Activated CD4-positive, alpha-beta T cell treated with anti-CD3 and anti-CD28 coated beads, Interleukin-2, amount 10 ng/mL, durations not matched to agents 7 days and 5 days (primary cell): ENCODE results near the gene GPR35. TPM values are rescaled to one million over a fixed set of nuclear protein-coding genes. Genes with fewer than 3 reads are reported as not detected.

Source experiments
- CTCF ChIA-PET: fragments of 350-600 bp; sonication (Branson Sonifier 250); formaldehyde crosslinking; loops from one replicate; lab custom pipeline; 2021; ENCODE audit warnings: antibody characterized with exemption; lab: Charles Lee
- POLR2A ChIA-PET: fragments of 350-600 bp; sonication (Branson Sonifier 250); formaldehyde crosslinking; loops from one replicate; lab custom pipeline; 2021; ENCODE audit warnings: antibody characterized with exemption; lab: Charles Lee
- DNase-seq: peaks from one replicate; pipeline ENCODE4 v3.0.0-alpha.2; 2020
- H3K27ac Mint-ChIP-seq: one replicate; pipeline ENCODE4 v1.8.0; 2021; ENCODE audit warnings: mild to moderate bottlenecking, moderate library complexity, mixed read lengths
- H3K27me3 Mint-ChIP-seq: one replicate; pipeline ENCODE4 v1.8.0; 2021; ENCODE audit warnings: mixed read lengths
- H3K36me3 Mint-ChIP-seq: one replicate; pipeline ENCODE4 v1.8.0; 2021; ENCODE audit warnings: low read depth, mixed read lengths
- H3K4me1 Mint-ChIP-seq: one replicate; pipeline ENCODE4 v1.8.0; 2021; ENCODE audit warnings: mixed read lengths
- H3K4me3 Mint-ChIP-seq: one replicate; pipeline ENCODE4 v1.8.0; 2021; ENCODE audit warnings: mild to moderate bottlenecking, moderate library complexity, mixed read lengths
- H3K9me3 Mint-ChIP-seq: one replicate; pipeline ENCODE4 v1.8.0; 2021; ENCODE audit warnings: mixed read lengths
- total RNA-seq, 2 experiments: library from RNA; stranded (reverse); gene quantifications; one replicate each; pipeline ENCODE4 v1.2.3, GENCODE V29; 2021

GPR35 gene
- total RNA-seq, 2 experiments from 2014 or later = 4.1 to 5.1 TPM

GRCh38 chr2:240591226-240591625 lies 34.1 kb upstream of the GPR35 start:
- DNase-seq = no peak
- Mint-ChIP-seq H3K4me3 (no peak overlapping the region), H3K36me3 (peaks cover 5% of the 10 kb centered on the region), H3K27me3 (no peaks in the 10 kb centered on the region), H3K9me3 (no peaks in the 10 kb centered on the region), H3K4me1 (peaks cover 24% of the 10 kb centered on the region), H3K27ac (no peak overlapping the region)
- ChIA-PET POLR2A (no interaction called here), CTCF (interaction anchor here (1.3 kb wide), 1 partner anchor 22 kb away, joined by 4 read pairs; the partner anchor contains the start of gene RNPEPL1)

DNA sequence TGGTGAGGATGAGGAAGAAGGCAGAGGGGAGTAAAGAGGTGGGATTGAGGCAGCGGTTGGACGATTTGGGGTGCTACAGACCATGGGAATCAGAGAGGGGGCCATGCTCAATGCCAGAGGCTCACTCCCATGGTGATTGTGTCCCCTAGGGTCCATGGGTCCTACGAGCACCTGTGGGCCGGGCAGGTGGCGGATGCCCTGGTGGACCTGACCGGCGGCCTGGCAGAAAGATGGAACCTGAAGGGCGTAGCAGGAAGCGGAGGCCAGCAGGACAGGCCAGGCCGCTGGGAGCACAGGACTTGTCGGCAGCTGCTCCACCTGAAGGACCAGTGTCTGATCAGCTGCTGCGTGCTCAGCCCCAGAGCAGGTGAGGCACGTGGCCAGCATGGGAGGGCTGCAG lies 33.5 kb upstream of the GPR35 start:
- Mint-ChIP-seq H3K36me3 (peaks cover 5% of the 10 kb centered on the region), H3K4me1 (peaks cover 24% of the 10 kb centered on the region), H3K4me3 (no peak overlapping the region), H3K9me3 (no peaks in the 10 kb centered on the region), H3K27me3 (no peaks in the 10 kb centered on the region), H3K27ac (no peak overlapping the region)
- ChIA-PET POLR2A (no interaction called here), CTCF (interaction anchor here (1.3 kb wide), 1 partner anchor 23 kb away, joined by 4 read pairs; the partner anchor contains the start of gene RNPEPL1)
- no peak for DNase-seq

GRCh38 chr2:240593026-240593702 lies 32.1 kb upstream of the GPR35 start:
- CTCF ChIA-PET = interaction anchor here (1.0 to 1.4 kb wide), 2 partner anchors 13 to 20 kb away, joined by 3 to 5 read pairs; no protein-coding TSS in a partner anchor
- POLR2A ChIA-PET = no interaction called here
- no peak for DNase-seq

GRCh38 chr2:240593703-240594451 lies 31.4 kb upstream of the GPR35 start:
- no peaks in the 10 kb centered on the region for H3K9me3 Mint-ChIP-seq
- peaks cover 6% of the 10 kb centered on the region for H3K4me1 Mint-ChIP-seq
- no peak overlapping the region for H3K4me3 Mint-ChIP-seq
- POLR2A ChIA-PET = no interaction called here
- H3K27ac Mint-ChIP-seq = no peak overlapping the region
- no peak for DNase-seq
- H3K27me3 Mint-ChIP-seq = no peaks in the 10 kb centered on the region
- H3K36me3 Mint-ChIP-seq = peaks cover 5% of the 10 kb centered on the region
- CTCF ChIA-PET = interaction anchor here (1.0 to 1.4 kb wide), 2 partner anchors 14 to 19 kb away, joined by 3 to 5 read pairs; no protein-coding TSS in a partner anchor

More at GRCh38 chr2:240593026-240593702, 32.1 kb upstream of the GPR35 start:
- Mint-ChIP-seq H3K4me3 (no peak overlapping the region), H3K36me3 (peaks cover 5% of the 10 kb centered on the region), H3K4me1 (peaks cover 13% of the 10 kb centered on the region), H3K9me3 (no peaks in the 10 kb centered on the region), H3K27me3 (no peaks in the 10 kb centered on the region), H3K27ac (no peak overlapping the region)

- Mint-ChIP-seq H3K36me3 (peaks cover 6% of the 10 kb centered on the region), H3K27ac (no peak overlapping the region), H3K4me3 (no peak overlapping the region), H3K27me3 (no peaks in the 10 kb centered on the region), H3K9me3 (no peaks in the 10 kb centered on the region), H3K4me1 (peaks cover 3% of the 10 kb centered on the region)
- ChIA-PET CTCF (interaction anchor here (1.3 to 1.7 kb wide), 3 partner anchors 8 to 32 kb away, joined by 3 to 7 read pairs (median 4); partner anchors contain the start of gene CAPN10), POLR2A (no interaction called here)
- no peak for DNase-seq
Measured at GRCh38 chr2:240594511-240595380, 30.5 kb upstream of the GPR35 start.

- POLR2A ChIA-PET = no interaction called here
- CTCF ChIA-PET = interaction anchor here (1.3 to 1.7 kb wide), 2 partner anchors 8 to 31 kb away, joined by 4 to 7 read pairs; partner anchors contain the start of gene CAPN10
- Mint-ChIP-seq H3K4me3 (no peak overlapping the region), H3K27me3 (no peaks in the 10 kb centered on the region), H3K9me3 (no peaks in the 10 kb centered on the region), H3K36me3 (peaks cover 6% of the 10 kb centered on the region), H3K4me1 (peaks cover 3% of the 10 kb centered on the region), H3K27ac (peak overlapping the region; percentile 19)
- peak; percentile 56 for DNase-seq
Measured at GRCh38 chr2:240595381-240596079, 29.8 kb upstream of the GPR35 start.

GRCh38 chr2:240596080-240596460 lies 29.2 kb upstream of the GPR35 start:
- POLR2A ChIA-PET = no interaction called here
- Mint-ChIP-seq H3K27me3 (no peaks in the 10 kb centered on the region), H3K36me3 (peaks cover 6% of the 10 kb centered on the region), H3K4me3 (no peak overlapping the region), H3K4me1 (peaks cover 3% of the 10 kb centered on the region), H3K9me3 (no peaks in the 10 kb centered on the region), H3K27ac (peak overlapping the region; percentile 19)
- DNase-seq = no peak
- CTCF ChIA-PET = interaction anchor here (1.3 to 1.7 kb wide), 2 partner anchors 9 to 31 kb away, joined by 4 to 7 read pairs; partner anchors contain the start of gene CAPN10

DNA sequence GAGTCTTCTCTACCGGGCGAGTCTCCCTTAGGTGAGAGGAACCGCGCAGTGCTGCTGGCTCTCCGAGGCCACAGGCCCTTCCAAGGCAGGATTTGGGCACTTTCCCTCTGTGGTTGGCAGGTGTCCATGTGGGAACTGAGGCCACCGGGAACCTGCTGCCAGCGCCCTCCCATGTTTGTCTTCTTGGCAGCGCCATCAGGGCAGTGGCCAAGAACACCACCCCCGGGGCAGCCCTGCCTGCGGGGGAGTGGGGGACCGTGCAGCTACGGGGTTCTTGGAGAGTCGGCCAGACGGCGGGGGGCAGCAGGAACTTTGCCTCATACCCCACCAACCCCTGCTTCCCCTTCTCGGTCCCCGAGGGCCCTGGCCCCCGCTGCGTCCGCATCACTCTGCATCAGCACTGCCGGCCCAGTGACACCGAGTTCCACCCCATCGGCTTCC lies 28.8 kb upstream of the GPR35 start:
- Mint-ChIP-seq H3K27ac (no peak overlapping the region), H3K9me3 (no peaks in the 10 kb centered on the region), H3K27me3 (no peaks in the 10 kb centered on the region), H3K4me1 (no peaks in the 10 kb centered on the region), H3K4me3 (no peak overlapping the region), H3K36me3 (peaks cover 3% of the 10 kb centered on the region)
- POLR2A ChIA-PET = no interaction called here
- DNase-seq = no peak
- CTCF ChIA-PET = interaction anchor here (0.5 to 2.1 kb wide), 5 partner anchors 8 to 1565 kb away, joined by 3 to 7 read pairs (median 4); partner anchors contain the start of gene CAPN10

DNA sequence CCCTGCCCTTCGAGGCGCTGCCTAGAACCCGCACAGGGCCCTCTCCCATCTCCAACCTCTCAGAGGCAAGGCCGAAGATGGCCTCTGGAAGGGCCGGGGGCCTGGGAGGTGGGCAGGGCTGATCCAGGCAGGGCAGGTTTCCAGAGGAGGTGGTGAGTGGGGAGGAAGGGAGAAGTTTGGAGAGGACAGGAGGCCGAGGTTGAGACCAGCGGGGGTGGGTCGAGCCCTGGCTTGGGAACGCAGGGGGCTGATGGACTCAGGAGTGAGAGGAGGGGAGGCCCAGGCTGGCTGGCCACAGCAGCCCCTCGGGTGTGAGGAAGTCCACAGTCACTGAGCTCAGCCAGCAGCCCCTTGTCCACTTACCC lies 28.2 kb upstream of the GPR35 start:
- no peak for DNase-seq
- Mint-ChIP-seq H3K27me3 (no peaks in the 10 kb centered on the region), H3K36me3 (peaks cover 2% of the 10 kb centered on the region), H3K4me3 (no peak overlapping the region), H3K9me3 (no peaks in the 10 kb centered on the region), H3K27ac (no peak overlapping the region), H3K4me1 (no peaks in the 10 kb centered on the region)
- CTCF ChIA-PET = interaction anchor here (0.5 to 2.1 kb wide), 5 partner anchors 8 to 1566 kb away, joined by 3 to 5 read pairs (median 4); partner anchors contain the start of gene CAPN10
- POLR2A ChIA-PET = no interaction called here

DNA sequence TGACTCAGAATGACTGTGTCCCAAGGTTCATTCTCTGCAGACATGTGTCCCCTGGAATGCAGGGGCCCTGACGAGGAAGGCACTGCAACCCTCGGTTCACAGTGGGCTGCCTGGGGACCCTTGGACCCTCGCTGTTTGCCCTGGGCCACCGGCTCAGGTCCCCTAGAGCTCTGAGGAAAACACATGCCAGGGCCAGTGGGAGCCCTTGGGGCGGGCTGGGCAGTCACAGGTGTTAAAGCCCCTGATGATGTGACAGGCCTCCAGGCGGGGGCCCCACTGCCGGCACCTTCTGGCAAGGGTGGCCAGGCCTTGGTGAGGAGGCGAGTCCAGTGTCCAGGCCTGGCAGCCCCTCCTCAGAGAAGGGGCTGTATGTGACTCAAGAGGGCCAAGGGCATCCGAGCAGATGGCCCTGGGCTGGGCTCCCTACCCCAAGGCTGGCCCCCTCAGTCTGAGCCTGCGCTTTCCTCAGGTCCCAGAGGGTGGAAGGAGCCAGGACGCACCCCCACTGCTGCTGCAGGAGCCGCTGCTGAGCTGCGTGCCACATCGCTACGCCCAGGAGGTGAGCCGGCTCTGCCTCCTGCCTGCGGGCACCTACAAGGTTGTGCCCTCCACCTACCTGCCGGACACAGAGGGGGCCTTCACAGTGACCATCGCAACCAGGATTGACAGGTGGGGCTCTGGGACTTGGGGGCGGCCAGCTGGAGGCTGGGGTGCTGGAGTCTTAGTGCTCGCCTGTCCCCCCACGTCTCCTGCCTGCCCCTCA lies 27.7 kb upstream of the GPR35 start:
- Mint-ChIP-seq H3K9me3 (no peaks in the 10 kb centered on the region), H3K4me3 (no peak overlapping the region), H3K36me3 (peaks cover 2% of the 10 kb centered on the region), H3K4me1 (no peaks in the 10 kb centered on the region), H3K27ac (no peak overlapping the region), H3K27me3 (no peaks in the 10 kb centered on the region)
- DNase-seq = no peak
- ChIA-PET POLR2A (no interaction called here), CTCF (interaction anchor here (0.6 to 2.1 kb wide), 4 partner anchors 9 to 126 kb away, joined by 3 to 5 read pairs (median 4); partner anchors contain the start of gene CAPN10)

- Mint-ChIP-seq H3K4me1 (no peaks in the 10 kb centered on the region), H3K4me3 (no peak overlapping the region), H3K27me3 (no peaks in the 10 kb centered on the region), H3K9me3 (no peaks in the 10 kb centered on the region), H3K36me3 (peaks cover 2% of the 10 kb centered on the region), H3K27ac (no peak overlapping the region)
- CTCF ChIA-PET = interaction anchor here (1.8 to 2.1 kb wide), 2 partner anchors 9 to 11 kb away, joined by 4 to 5 read pairs; partner anchors contain the start of gene CAPN10
- POLR2A ChIA-PET = no interaction called here
- no peak for DNase-seq
Measured at GRCh38 chr2:240598311-240598911, 26.9 kb upstream of the GPR35 start.
